GM21447 (cell line): ENCODE data around the gene GNAI2.
"Not testable (repeated sequence)": the region's sequence is repeated elsewhere in the genome, so short reads cannot be mapped to it uniquely, and the experiment has no call there.

Experiments used
- ATAC-seq: cut with Tn5 transposase; IDR thresholded peaks from one replicate; pipeline ENCODE4 v1.9.1; 2021; ENCODE audit not compliant: unreplicated experiment

Gene GNAI2

DNA sequence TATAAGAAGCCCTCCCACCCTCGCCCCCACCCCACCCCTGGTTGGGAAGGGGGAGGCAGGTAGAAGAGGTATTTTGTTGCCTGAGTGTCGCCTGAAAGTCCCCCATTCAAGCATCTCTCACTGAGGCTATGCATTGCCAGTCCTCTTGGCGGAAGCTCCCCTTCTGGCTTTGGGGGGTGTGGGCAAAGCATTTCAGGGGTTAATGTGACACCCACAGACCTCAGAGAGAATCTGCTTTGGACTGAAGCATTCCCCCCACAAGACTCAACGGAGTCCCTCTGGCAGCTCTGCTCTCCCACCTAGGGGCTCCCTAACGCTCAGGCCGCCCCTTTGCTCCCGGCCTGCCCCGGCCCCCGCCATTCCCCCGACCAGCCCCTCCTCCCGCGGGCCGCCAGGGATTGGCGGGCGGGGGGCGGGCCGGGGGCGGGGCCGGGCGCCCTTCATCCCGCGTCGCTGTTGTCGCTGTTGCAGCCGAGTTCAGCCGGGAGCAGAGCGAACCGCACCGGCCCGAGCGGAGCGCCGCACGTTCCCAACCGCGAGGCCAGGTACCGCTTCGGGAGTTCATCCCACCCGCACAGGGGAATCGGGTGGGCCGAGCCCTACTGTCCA lies 31.1 kb upstream of the GNAI2 start, which contains the start of gene SLC38A3:
Gene SLC38A3, plus strand, starts transcription at position 468 of the 609 bp plus-strand sequence. CDS start 8,929 bp downstream, outside the sequence.
- no peak for ATAC-seq

DNA sequence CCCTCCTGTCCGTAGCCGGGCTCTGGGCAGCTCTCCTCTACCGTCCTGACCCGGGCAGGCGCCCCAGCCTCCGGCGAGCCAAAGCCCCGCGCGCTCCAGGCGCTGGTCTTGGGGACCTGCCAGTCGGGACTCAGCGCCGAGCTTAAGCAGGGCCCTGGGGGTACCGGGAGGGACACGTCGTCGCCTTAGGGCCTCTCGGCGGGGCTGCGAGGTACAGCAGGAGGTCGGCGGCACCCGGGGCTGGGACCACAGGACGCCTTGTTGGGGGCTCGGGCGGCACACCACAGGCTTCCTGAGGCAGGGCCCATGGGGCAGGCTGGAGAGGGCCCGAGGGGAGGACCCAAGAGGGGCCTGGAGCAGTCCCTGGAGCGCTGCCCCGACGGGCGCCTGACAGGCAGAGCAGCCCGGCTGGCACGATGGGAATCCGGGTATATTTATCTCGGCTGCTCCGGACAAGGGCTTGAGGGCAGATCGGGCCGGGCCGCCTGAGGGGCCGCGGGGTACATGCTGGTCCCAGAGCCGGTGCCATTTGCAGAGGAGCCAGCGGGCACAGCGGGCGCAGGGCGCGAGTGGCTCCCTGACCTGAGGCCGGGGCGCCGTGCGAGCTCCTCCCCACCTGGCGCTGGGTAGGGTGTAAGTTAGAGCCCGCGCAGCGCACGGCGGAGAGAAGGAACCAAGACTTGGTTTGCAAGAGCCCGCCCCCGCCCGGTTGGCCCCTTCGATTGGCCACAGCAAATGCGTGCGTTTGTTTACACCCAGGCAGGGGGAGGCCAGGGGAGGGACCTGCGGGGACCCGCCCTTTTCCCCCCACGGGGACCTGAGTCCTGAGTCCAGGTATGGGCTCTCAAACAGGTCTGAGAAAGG lies 30.4 kb upstream of the GNAI2 start:
- no peak for ATAC-seq

DNA sequence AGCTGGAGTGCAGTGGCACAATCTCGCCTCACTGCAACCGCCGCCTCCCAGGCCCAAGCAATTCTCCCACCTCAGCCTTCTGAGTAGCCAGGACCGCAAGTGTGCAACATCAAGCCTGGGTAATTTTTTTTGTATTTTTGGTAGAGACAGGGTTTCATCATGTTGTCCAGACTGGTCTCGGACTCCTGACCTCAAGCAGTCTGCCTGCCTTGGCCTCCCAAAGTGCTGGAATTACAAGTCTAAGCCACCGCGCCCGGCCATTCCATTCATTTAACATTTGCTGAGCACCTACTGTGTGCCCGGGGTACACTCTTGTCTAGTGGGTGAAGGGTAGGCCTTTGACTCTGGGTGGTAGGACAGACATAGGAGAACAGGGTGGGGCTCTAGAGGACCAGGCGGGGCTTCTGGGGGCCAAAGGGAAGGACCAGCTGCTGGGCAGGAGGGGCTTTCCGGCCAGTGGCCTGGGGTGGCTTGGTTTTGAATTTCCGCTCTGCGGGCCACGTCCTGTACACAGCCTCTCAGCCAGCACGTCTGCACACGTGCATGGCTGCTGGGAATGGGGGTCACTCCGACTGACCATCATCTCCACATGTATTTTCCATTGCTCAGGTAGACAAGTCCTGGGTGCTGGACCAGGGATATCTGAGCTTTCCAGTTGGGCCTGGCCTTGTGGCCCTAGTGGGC lies 28.5 kb upstream of the GNAI2 start:
- no peak for ATAC-seq

DNA sequence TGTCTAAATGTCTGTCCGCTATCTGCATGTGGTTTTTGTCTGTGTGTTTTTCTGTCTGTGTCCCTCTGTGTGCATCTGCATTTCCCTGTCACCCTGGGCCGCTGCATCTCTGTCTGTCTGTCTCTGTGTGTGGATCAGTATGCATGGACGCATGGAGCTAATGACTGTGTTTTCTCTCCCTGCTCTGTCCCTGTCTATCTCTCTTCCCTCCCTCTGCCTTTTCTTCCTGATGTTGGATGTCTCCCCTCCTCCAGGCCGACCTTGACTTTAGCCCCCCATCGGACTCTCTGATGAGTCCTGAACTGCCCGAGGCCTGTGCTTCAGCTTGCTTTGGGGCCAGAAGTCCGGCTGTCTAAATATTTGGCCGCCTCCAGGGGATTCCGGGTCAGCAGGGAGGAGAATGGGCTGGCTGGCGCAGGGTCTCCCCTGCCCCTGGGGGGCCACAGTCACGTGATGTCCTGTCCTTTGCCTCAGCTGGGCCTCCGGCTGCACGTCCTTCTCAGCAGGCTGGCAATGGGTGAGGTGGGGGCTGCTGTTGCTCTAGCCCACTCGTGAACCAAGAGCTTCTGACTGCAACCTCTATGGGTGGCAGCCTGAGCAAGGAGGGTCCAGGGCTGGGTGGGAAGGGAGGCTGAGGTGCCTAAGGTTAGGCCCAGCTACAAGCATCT lies 27.2 kb upstream of the GNAI2 start:
- ATAC-seq = no peak

DNA sequence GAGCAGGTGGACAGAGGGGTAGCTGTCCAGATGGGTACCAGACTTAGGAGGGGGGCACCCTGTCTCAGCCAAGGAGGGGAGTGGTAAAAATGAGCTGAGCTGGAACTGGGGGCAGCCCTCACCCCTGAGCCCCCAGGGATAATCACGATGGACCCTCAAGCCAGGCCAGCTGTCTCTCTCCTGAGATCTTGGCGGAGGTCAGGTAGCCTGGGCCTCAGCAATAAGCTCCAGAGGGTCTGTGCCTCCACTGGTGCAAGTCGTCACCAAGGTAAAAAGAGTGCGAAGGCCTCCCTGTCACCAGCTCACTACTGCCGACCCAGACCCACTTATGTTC lies 25.9 kb upstream of the GNAI2 start:
- no peak for ATAC-seq

DNA sequence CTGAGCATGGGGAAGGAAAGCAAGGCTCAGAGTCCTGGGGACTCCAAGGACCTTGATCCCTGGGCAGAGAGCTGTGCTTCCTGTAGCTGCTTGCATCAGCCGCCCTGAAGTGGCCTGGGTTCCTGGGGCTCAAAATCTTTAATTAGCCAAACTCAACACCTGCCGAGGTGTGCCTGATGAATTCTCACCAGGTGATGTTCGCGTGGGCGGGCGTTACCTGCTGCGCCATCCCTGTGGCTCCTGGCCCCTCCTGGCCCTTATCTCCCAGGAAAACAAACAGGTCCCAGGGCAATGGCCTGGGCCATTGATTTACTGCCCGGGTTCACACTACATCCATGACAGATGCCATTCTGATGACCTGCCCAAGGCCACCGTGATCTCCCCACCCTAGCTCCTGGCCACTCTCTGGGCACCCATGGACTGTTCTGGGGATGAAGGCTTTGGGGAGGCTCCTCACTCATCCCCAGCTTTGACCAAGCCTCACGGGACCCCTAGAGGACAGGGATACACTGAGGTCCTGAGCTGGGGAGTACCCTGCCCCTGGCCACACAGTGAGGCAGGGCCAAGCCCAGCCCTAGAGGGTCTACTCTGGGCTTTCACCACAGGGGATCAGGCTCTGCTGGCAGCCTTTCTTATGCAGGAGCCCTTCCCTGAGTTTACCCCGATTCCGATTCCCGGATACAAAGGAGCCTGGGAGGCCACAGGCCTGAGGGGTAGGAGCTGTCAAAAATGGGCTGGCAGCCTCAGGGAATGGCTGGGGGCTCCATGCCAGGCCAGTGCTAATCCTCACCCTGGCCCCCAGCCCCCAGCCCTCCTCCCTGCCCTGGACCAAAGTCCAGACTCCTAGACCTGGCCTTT lies 25.3 kb upstream of the GNAI2 start:
- ATAC-seq = no peak

DNA sequence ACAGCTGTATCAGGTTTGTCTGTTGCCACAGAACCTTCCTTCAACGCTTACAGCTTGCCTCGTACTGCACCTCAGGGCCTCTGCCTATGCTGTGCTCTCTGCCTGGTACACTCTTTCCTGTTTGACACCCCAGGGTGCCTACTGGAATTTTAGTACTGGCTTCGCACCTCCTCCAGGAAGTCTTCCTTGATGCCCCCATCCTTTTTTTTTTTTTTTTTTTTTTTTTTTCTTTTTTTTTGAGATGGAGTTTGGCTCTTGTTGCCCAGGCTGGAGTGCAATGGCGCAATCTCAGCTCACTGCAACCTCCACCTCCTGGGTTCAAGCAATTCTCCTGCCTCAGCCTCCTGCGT lies 24.7 kb upstream of the GNAI2 start:
- not testable (repeated sequence) for ATAC-seq

DNA sequence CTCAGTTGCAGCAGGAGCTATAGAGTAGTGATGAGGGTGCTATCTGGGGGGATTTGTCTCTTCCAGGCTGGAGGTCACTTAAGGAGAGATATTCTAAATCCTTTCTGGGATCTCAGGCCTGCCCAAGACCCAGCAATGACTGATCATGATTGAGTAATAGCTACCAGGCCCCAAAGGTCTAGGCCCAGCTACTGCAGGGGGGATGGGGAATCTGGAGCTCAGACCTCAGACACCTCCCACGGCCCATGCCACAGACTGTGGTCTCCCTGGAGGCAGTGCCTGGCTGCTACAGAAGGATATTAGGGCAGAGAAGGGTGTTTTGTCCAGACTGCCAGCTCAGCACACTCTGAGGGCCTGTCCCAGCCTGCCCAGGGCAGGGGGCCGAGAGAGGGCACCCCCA lies 24.1 kb upstream of the GNAI2 start:
- ATAC-seq = no peak

DNA sequence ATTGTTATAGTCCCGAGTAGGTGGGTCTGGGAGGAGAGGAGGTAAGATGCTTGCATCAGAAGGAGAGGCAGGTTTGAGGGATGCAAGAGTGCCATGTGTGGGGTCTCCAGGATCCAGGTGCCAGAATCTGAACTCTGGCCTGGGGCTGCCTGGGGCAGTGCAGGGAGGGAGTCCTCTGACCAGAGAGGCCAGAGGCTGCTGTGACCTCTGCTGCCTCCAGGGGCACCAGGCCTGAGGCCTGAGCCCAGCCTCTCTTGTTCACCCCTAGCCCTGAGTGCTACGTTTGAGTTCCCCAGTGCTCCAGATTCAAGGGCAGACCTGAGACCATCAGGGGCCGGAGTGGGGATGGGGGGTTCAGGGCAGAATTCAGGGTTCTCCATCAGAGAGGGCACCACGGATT lies 23.5 kb upstream of the GNAI2 start:
- no peak for ATAC-seq

DNA sequence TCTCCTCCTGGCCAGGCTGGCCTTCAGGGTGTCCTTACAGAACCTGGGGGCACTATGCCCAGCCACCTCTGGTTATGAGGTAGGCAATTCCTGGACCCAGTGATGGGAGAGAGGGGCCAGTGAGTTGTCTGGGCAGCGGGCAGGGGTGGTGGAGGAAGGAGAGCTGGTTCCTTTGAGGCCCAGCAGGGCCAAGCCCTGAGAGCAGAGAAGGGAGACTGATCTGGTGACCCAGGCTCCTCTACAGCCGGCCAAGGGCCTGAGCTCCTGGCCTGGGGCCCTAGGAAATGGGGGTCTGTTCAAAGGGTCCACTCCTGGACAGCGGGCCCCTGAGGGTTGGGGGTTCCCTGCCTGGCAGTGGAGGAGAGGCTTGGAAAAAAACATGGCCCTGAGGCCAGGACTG lies 23.0 kb upstream of the GNAI2 start:
- ATAC-seq = no peak

DNA sequence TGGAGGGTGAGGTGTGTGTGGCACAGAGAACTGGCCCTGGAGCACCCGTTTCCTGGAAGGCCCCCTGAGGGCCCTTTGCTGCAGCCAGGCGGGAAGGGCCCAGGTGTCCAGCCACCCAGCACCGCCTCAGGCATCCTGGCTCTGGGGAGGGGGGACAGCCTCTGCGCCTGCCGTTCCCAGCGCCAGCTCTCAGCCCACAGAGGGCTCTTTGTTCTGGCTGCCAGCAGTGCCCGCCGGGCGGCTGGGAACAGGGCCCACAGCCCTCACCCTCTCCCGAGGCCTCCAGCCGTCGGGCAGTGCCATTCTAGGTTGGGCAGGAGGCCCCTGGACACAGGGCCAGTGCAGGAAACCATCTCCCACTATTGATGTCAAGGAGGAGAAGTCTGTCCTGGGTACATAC lies 22.6 kb upstream of the GNAI2 start:
- ATAC-seq = no peak

DNA sequence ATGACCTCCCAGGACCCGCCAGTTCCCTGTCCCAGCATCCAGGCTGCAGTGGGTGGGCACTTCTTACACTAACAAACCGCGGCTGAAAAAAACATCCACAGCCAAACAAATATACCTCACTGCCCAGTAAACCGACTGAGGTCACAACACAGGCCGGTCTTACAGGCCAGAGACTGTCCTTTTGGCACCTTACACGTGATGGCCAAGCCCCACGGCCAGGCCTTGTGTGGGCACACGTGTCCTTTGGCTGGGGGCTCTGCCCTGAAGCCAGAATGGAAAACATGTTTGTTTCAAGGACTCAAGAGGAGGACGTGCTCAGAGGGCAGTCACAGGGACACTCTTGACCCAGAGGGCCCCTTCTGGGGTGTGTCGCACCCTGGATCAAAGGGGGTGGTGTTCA lies 21.2 kb upstream of the GNAI2 start:
- ATAC-seq = no peak

DNA sequence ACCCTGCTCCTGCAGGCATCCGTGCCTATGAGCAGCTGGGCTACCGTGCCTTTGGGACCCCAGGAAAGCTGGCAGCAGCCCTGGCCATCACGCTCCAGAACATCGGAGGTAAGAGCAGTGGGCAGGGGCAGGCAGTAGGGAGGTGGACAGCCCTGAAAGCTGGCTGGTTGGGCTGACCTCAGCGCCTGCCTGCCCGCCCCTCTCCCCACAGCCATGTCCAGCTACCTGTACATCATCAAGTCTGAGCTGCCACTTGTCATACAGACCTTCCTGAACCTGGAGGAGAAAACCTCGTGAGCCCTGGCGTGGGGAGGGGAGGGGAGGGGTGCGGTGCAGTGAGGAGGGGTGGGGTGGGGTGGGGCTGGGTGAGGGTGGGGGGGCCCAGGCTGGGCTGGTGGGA lies 20.5 kb upstream of the GNAI2 start:
- no peak for ATAC-seq

DNA sequence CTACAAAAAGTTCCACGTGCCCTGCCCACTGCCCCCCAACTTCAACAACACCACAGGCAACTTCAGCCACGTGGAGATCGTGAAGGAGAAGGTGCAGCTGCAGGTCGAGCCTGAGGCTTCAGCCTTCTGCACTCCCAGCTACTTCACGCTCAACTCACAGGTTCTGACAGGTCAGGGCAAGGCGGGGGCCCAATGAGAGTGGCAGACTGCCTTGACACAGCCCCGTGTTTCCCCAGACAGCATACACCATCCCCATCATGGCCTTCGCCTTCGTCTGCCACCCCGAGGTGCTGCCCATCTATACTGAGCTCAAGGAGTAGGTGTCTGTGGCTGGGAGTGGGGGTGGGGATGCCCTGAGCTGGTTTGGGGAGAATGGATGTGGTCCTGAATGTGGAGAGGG lies 18.3 kb upstream of the GNAI2 start:
- no peak for ATAC-seq

DNA sequence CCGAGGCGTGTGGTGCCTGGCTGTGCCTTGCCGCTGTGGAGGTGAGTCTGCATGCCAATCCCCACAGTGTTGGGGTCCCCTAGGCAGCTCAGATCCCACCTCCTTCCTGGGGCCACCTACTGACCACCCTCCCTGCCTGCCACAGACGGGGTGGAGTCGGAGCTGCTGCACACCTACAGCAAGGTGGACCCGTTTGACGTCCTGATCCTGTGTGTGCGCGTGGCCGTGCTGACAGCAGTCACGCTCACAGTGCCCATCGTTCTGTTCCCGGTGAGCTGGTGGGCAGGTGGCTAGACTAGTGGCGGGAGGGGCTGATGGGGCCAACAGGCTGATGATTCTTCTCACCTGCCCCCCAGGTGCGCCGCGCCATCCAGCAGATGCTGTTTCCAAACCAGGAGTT lies 17.6 kb upstream of the GNAI2 start:
- no peak for ATAC-seq

DNA sequence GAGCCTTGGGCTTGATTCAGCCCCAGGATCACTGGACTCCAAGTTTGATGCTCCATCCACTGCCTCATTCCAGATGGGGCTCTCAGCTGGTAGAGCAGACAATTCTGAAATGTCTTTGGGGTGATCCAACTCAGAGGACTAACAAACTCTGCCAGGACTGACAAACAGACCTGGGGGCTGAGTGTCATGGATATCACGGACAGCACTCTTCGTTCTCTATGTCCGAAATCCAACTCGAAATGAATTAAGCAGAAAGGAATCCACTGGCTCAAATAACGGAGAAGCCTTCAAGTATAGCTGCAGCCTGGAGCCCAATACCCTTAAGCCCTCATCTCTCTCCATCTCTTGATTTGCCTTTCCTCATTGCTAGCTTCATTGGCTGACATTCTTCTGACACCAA lies 16.7 kb upstream of the GNAI2 start:
- no peak for ATAC-seq

DNA sequence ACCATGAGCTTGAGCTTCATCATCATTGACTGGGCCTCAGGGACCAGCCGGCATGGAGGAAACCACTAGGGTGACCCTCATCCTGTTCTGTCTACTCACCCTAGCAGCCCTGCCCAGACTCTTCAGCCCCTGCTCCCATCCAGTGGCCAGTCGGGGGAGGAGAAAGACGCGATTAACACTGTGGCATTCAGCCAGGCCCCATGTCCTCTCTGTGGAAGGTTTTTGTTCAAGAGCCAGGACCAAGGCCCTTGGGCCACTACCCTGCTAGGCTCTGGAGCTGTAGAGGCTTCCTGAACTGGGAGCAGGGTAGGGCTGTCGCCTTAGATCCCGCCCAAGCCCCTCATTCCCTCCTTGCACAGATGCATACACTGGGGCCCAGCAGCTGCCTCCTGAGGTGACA lies 15.9 kb upstream of the GNAI2 start:
- ATAC-seq = no peak

DNA sequence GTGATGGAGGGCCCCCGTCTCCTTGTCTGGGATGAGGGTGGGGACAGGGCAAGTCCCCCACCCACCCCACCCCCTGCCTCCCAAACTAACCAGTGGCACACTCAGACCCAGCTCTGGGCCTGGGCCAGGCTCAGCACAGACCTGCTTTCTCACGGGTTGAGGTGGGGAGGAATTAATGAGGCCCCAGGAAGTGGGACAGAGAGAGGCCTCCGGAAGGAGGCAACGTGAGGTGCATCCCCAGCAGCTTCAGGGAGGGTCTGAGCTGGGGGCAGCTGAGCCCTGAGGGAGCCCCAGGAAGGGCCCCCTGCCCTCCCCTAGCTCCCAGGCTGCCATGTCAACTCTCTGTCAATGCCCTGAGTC lies 15.0 kb upstream of the GNAI2 start:
- ATAC-seq = no peak

DNA sequence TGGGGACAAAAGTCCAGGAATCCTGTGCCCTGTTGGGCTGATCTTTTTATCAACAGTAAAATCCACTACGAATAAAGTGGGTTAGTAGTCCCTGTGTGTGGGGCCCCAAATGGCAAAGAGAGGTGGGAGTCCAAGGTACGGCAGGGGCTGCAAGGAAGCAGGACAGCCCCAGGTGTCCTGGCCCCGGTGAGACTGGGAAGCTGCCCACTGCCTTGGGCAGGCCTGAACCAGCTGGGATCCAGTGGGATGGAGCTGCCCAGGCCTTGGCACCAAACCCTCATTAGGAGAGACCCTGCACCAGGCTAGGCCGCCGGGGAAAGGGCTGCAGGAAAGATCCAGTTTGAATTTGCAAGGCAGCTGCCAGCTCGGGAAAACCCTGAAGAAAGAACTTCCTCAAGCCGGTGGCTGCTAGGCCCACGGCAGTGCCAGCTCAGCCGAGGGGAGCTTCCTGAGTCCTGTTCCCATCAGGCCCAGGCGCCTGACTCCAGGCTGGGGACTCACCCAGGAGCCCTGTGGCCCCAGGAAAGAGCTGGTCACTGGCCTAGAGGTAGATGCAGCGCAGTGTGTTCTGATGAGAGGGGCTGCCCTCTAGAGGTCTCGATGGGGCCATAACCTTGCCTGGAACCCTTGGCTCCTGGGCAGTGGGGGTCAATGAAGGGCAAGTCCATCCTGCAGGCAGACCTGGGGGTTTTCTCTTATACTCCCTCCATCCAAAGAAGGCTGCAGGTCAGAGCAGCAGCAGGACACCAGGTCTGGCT lies 14.4 kb upstream of the GNAI2 start:
- no peak for ATAC-seq

DNA sequence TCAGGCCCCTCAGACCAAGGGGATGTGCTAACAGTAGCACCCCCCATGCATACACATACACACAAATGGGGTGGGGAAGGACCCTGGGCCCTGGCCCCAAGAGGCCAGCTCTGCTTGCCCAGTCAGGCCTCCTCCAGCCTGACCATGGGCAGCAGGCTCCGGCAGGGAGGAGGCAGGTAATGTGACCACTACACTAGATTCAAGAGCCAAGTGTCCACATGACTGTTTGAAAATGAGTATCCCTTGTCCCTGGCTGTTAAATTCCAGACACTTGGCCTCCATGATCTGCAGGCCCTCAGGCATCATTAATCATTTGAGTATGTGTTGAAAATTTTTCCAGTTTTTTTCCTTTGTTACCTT lies 13.9 kb upstream of the GNAI2 start:
- no peak for ATAC-seq
